IgD-negative memory B cell (primary cell): ENCODE data around the gene HCK. TPM values are rescaled to one million over a fixed set of nuclear protein-coding genes. Genes with fewer than 3 reads are reported as not detected.
"Not testable (repeated sequence)": the region's sequence is repeated elsewhere in the genome, so short reads cannot be mapped to it uniquely, and the experiment has no call there.

ENCODE experiments used
- H3K27ac Mint-ChIP-seq, 3 donors: one replicate each; pipeline ENCODE4 v1.8.0; 2020 to 2022; ENCODE audit warnings: mild to moderate bottlenecking in 3 of 3, mixed read lengths in 3 of 3, moderate library complexity in 1 of 3
- H3K27me3 Mint-ChIP-seq: one replicate; pipeline ENCODE4 v1.8.0; 2021; ENCODE audit warnings: mixed read lengths
- H3K36me3 Mint-ChIP-seq: one replicate; pipeline ENCODE4 v1.8.0; 2020; ENCODE audit warnings: mild to moderate bottlenecking, mixed read lengths
- H3K4me1 Mint-ChIP-seq, 3 donors: one replicate each; pipeline ENCODE4 v1.8.0; 2020 to 2022; ENCODE audit warnings: mixed read lengths in 3 of 3, mild to moderate bottlenecking in 1 of 3
- H3K4me3 Mint-ChIP-seq, 4 donors: one replicate each; pipeline ENCODE4 v1.8.0; 2020 to 2022; ENCODE audit warnings: mild to moderate bottlenecking in 4 of 4, mixed read lengths in 4 of 4, moderate library complexity in 3 of 4
- H3K9me3 Mint-ChIP-seq, 3 donors: one replicate each; pipeline ENCODE4 v1.8.0; 2020 to 2021; ENCODE audit warnings: mixed read lengths in 3 of 3, mild to moderate bottlenecking in 1 of 3
- polyA plus RNA-seq: library from polyadenylated mRNA; unstranded; fragments of 300-500 nt; fragmentation: Illumina TruSeq; gene quantifications from one replicate; pipeline ENCODE4 v1.2.3, GENCODE V29; 2021

The HCK gene
- polyA plus RNA-seq, 1 donor from 2014 or later = 52.0 TPM

DNA sequence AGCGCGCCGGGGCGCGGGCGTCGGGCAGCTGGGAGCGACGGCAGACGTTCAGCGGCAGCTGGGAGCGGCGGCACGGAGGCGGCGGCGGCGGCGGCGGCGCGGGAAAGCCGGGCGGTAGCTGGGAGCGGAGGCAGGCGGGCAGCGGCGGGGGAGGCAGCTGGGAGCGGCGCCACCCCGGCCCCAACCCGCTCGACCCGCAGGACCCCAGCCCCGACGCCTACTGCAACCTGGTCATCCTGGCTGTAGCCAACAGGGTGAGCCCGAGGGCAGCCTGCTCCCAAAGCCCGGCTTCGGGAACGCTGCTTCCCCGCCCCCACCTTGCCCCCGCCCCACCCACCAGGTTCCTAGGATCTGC lies 32.9 kb upstream of the HCK start:
- H3K4me3 Mint-ChIP-seq = peak overlapping the region; percentile 56 to 95 (median 86)
- peaks cover 63% of the 10 kb centered on the region for H3K27me3 Mint-ChIP-seq
- peaks cover 2% of the 10 kb centered on the region for H3K36me3 Mint-ChIP-seq
- H3K27ac Mint-ChIP-seq = no peak overlapping the region
- peaks cover 11 to 12% (median 11%) of the 10 kb centered on the region in 3 donors for H3K4me1 Mint-ChIP-seq
- no peaks in the 10 kb centered on the region for H3K9me3 Mint-ChIP-seq

DNA sequence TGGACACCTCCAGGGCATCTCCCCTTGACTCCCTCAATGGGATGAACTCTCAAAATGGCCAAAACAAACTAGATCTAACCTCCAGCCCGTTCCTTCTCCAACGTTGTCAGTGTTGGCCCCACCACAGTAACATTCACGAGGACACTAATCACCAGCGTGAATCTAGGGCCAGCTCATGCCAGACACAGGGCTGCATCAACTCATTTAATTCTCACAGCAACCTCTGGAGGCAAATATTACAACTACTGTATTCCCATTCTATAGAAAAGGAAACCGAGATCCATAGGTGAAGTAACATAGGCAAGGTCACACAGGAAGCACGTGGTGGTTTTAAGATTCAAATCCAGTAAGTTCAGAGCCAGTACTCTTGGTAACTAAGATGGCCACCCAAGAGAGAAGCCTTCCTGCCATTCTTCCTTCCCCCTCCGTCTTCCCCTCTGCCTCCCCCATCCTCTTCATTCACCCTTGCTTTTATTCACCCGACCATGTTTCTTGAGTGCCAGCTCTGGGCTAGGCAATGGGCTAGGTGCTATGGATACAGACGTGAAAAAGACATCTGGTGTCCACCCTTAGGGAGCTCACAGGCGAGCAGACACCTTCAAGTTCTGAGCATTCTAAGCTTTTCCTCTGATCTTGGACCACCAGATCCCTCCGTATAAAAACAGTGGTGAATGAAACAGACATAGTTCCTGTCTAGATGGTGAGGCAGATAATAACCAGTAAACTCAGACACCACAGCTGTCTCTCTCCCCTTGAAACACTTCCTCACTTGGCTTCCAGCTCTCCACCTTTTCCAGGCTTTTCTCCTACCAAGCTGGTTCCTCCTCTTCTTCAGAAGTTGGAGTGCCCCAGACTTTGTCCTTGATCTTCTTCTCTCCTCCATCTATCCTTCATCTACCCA lies 32.2 kb upstream of the HCK start:
- peak overlapping the region; percentile 56 to 95 (median 86) for H3K4me3 Mint-ChIP-seq
- peak overlapping the region in 1 of 3 donors; percentile 19 for H3K27ac Mint-ChIP-seq
- peaks cover 11 to 14% (median 12%) of the 10 kb centered on the region in 3 donors for H3K4me1 Mint-ChIP-seq
- H3K36me3 Mint-ChIP-seq = peaks cover 2% of the 10 kb centered on the region
- no peaks in the 10 kb centered on the region for H3K9me3 Mint-ChIP-seq
- H3K27me3 Mint-ChIP-seq = peaks cover 64% of the 10 kb centered on the region

DNA sequence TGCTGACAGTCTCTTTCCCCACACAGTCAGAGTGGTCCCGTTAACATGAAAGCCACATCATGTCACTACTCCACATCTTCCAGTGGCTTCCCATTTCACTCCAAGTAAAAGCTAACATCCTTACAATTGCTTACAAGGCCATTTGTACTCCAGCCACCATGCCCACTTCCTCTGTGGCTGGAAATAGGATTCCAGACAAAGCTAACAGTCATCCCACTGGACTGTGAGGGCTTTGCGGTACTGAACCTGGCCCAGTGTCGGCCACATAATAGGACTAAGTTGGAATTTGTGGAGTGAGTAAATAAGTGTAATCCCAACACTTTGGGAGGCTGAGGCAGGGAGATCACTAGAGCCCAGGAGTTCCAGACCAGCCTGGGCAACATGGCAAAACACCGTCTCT lies 31.0 kb upstream of the HCK start:
- no peak overlapping the region for H3K27ac Mint-ChIP-seq
- H3K9me3 Mint-ChIP-seq = no peaks in the 10 kb centered on the region
- H3K27me3 Mint-ChIP-seq = peaks cover 58% of the 10 kb centered on the region
- H3K4me1 Mint-ChIP-seq = peaks cover 11 to 14% (median 12%) of the 10 kb centered on the region in 3 donors
- peaks cover 2% of the 10 kb centered on the region for H3K36me3 Mint-ChIP-seq
- peak overlapping the region in 1 of 4 donors; percentile 24 for H3K4me3 Mint-ChIP-seq

DNA sequence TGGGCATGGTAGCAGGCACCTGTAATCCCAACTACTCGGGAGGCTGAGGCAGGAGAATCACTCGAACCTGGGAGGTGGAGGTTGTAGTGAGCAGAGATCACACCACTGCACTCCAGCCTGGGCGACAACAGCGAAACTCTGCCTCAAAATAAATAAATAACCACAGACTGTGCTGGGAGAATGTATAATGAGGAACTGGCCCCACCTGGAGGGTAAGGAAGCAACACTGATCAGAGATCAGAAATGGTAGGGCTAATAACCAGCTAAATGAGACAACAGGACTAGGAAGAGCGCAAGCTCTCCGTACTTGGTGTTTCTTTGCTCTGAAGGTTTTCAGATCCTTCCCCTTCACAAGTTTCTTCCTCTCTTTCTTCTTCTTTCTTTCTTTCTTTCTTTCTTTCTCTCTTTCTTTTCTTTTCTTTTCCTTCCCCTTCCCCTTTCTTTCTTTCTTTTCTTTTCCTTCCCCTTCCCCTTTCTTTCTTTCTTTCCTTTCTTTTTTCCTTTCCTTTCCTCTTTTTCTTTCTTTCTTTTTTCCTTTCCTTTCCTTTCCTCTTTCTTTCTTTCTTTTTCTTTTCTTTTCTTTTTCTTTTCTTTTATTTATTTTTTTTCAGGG lies 27.3 kb upstream of the HCK start:
- no peaks in the 10 kb centered on the region for H3K36me3 Mint-ChIP-seq
- H3K9me3 Mint-ChIP-seq = no peaks in the 10 kb centered on the region
- H3K4me1 Mint-ChIP-seq = peaks cover 2 to 8% (median 4%) of the 10 kb centered on the region in 3 donors
- H3K27me3 Mint-ChIP-seq = peaks cover 44% of the 10 kb centered on the region
- no peak overlapping the region for H3K4me3 Mint-ChIP-seq
- no peak overlapping the region for H3K27ac Mint-ChIP-seq

DNA sequence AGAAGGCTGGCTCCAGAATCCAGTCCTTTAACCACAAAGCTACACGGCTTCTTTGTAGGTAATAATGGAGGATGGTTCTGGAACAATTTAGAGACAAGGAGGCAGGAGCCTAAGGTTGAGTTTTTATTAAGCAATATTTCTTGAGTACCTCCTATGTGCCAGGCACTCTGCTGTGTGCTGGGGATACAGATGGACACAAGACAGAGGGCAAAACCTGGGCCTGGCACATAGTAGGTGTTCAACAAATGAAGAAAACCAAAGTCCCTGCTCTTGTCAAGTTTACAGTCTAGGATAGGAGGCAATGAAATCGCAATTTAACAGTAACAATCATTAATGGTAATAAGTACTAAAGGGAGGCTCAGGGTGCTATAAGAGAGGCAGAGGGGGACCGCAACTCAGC lies 24.4 kb upstream of the HCK start:
- H3K27me3 Mint-ChIP-seq = peaks cover 20% of the 10 kb centered on the region
- H3K4me1 Mint-ChIP-seq = peaks cover 0 to 2% (median 2%) of the 10 kb centered on the region in 3 donors
- H3K4me3 Mint-ChIP-seq = no peak overlapping the region
- H3K9me3 Mint-ChIP-seq = no peaks in the 10 kb centered on the region
- no peaks in the 10 kb centered on the region for H3K36me3 Mint-ChIP-seq
- H3K27ac Mint-ChIP-seq = peak overlapping the region in 1 of 3 donors; percentile 33

DNA sequence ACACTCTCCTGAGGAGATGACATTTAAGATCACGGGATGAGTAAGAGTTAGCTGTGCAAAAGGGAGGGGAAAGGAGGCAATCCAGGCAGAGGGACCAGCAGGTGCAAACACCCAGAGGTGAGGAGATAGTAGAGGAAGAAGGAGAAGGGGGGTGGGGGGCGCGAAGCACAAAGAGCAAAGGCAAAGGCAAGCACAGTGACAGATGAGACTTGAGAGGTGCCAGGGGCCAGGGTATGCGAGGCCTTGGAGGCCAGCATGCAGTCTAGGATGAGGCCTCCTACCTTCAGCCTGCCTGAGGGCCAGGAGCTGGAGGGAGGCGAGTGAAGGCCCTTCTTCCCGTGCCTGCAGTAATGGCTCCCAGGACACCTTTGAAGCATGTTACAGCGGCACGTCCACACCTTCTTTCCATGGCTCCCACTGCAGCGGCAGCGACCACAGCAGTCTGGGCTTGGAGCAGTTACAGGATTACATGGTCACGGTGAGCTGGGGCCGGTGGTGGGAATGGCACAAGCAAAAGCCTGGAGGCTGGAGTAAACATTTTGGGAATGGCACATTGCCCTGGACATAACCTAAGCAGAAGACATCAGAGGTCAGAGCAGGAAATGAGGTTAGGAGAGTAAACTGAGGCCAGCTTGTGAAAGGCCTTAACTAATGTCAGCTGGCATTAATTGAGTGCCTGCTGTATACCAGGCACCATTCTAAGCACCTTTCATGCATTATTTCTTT lies 23.2 kb upstream of the HCK start:
- no peak overlapping the region for H3K4me3 Mint-ChIP-seq
- H3K27me3 Mint-ChIP-seq = peaks cover 14% of the 10 kb centered on the region
- H3K4me1 Mint-ChIP-seq = peaks cover 3 to 7% (median 7%) of the 10 kb centered on the region in 3 donors
- no peaks in the 10 kb centered on the region for H3K9me3 Mint-ChIP-seq
- H3K27ac Mint-ChIP-seq = no peak overlapping the region
- H3K36me3 Mint-ChIP-seq = no peaks in the 10 kb centered on the region

DNA sequence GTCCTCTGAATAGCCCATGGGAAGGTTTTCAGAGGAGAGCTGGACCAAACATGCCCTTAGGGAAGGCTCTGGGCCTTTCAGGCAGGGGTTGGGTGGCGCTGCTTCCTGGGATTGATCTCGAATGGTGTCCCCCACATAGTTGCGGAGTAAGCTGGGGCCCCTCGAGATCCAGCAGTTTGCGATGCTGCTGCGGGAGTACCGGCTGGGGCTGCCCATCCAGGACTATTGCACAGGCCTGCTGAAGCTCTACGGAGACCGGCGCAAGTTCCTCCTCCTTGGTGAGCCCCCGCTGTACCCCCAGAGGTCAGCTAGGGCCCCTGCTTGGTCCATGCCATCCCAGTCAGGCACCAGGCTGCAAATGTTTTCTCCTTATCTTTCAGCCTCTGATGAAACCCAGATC lies 22.5 kb upstream of the HCK start:
- Mint-ChIP-seq H3K4me1 (peaks cover 3 to 7% (median 7%) of the 10 kb centered on the region in 3 donors), H3K4me3 (no peak overlapping the region), H3K36me3 (no peaks in the 10 kb centered on the region), H3K27me3 (peaks cover 12% of the 10 kb centered on the region), H3K9me3 (no peaks in the 10 kb centered on the region), H3K27ac (no peak overlapping the region)

DNA sequence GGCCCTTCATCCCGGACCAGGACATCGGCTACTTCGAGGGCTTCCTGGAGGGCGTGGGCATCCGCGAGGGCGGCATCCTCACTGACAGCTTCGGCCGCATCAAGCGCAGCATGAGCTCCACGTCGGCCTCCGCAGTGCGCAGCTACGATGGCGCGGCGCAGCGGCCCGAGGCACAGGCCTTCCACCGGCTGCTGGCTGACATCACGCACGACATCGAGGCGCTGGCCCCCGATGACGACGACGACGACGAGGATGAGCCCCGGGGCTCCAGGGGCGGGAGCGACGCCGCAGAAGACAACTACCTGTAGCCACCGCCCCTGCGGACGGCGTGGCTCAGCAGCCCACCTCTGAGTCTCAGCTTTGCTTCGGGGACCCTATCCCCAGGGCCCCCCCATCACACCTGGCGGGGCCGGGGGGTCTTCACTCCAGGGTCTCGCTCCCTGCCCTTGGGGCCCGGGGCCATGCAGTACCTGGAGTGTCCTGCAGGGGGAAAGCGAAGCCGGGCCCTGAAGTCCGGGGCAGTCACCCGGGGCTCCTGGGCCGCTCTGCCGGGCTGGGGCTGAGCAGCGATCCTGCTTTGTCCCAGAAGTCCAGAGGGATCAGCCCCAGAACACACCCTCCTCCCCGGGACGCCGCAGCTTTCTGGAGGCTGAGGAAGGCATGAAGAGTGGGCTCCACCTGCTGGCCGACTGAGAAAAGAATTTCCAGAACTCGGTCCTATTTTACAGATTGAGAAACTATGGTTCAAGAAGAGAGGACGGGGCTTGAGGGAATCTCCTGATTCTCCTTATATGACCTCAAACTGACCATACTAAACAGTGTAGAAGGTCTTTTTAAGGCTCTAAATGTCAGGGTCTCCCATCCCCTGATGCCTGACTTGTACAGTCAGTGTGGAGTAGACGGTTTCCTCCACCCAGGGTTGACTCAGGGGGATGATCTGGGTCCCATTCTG lies 20.8 kb upstream of the HCK start:
- Mint-ChIP-seq H3K4me1 (peaks cover 13 to 22% (median 16%) of the 10 kb centered on the region in 3 donors), H3K4me3 (peak overlapping the region in 3 of 4 donors; percentile 25 to 72 (median 47)), H3K36me3 (no peaks in the 10 kb centered on the region), H3K9me3 (no peaks in the 10 kb centered on the region), H3K27ac (peak overlapping the region in 1 of 3 donors; percentile 39), H3K27me3 (peaks cover 19% of the 10 kb centered on the region)

DNA sequence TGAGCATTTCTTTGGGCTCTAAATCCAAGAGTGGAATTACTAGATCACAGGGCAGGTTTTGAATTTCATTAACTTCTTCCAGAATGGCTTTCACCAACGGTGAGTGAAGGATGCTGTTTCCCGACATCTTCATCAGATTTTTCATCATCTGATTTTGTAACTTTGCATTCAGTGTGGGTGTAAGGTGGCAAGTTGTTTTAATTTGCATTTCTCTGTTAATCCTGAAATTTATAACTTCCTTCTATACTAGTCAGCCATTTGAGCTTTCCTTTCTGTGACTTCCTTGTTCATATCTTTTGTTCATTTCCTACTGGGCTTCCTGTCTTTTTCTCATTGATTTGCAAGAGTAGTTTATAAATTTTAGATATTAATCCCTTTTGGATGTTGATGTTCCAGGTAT lies 18.7 kb upstream of the HCK start:
- Mint-ChIP-seq H3K27ac (no peak overlapping the region), H3K9me3 (peaks cover 0 to 1% (median 0%) of the 10 kb centered on the region in 3 donors), H3K27me3 (peaks cover 17% of the 10 kb centered on the region), H3K4me1 (peaks cover 15 to 32% (median 25%) of the 10 kb centered on the region in 3 donors), H3K36me3 (no peaks in the 10 kb centered on the region), H3K4me3 (no peak overlapping the region)

DNA sequence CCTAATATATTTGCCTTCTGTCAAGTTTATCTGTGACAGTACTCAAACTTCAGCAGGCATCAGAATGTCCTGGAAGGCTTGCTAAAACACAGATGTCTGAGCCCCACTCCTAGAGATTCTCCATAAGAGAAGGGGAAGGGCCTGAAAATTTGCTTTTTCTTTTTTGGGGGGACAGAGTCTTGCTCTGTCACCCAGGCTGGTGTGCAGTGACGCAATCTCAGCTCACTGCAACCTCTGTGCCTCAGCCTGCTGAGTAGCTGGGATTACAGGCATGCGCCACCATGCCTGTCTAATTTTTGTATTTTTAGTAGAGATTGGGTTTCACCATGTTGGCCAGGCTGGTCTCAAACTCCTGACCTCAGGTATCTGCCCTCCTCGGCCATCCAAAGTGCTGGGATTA lies 18.3 kb upstream of the HCK start:
- H3K27ac Mint-ChIP-seq = not testable (repeated sequence)
- peaks cover 15 to 32% (median 25%) of the 10 kb centered on the region in 3 donors for H3K4me1 Mint-ChIP-seq

DNA sequence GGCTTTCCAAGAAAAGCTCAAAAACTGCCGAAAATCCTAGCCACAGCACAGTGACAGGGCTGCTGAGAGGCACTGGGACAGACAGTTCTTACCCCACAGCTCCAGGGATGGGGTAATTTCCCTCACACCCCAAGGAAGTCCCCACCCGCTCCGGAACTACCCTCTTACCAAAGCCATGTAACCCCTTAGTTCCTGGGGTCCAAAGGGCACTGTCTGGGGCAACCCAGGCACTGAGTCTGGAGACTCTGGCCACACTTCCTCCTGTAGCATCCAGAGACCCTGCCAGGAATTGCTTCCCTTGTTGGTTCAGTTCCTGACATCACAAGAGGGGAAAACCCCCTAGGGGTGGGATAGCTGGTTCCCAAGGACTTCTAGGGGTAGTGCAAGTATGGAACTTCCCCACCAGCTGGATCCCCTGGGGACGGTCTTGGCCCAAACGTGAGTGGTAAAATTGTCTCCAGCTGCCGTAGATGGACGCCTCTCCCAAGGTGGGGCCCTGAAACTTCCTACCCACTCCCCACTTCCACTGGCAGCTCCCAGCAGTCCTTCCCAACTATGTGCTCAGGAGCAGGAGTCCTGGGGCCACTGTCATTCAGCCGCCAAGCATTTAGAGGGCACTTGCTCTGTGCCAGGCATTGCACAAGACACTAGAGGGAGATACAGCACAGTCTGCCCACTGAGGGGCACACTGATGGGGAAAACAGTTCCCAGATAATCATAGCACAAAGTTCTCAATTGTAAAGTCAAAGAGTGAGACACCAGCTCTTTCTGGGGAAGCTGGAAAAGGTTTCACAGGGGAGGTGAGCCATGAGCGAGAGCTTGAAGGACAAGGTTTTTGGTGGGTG lies 17.2 kb upstream of the HCK start:
- Mint-ChIP-seq H3K27me3 (peaks cover 16% of the 10 kb centered on the region), H3K27ac (peak overlapping the region in 2 of 3 donors; percentile 10 to 78), H3K36me3 (no peaks in the 10 kb centered on the region), H3K9me3 (peaks cover 0 to 1% (median 0%) of the 10 kb centered on the region in 3 donors), H3K4me3 (peak overlapping the region in 1 of 4 donors; percentile 86), H3K4me1 (peaks cover 18 to 39% (median 31%) of the 10 kb centered on the region in 3 donors)

More for the DNA sequence above, 18.3 kb upstream of the HCK start:
- H3K27me3 Mint-ChIP-seq = peaks cover 17% of the 10 kb centered on the region
- H3K36me3 Mint-ChIP-seq, H3K9me3 Mint-ChIP-seq, H3K4me3 Mint-ChIP-seq: not testable (repeated sequence)

DNA sequence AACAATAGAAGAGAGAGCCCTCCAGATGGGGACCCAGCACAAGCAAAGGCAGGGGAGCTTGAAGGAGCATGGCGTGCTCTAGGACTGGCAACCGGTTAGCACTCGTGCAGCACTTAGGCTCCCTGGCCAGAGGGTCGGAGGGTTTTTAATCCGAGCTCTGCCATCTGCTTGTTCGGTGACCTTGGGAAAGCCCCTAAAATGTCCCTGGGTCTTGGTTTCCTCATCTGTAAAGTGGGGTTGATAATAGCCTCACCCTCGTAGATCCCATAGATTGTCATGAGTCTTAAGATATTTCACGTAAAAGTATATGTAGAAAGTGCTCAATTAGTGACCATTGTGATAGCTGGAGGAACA lies 16.6 kb upstream of the HCK start:
- Mint-ChIP-seq H3K4me1 (peaks cover 22 to 44% (median 36%) of the 10 kb centered on the region in 3 donors), H3K4me3 (no peak overlapping the region), H3K9me3 (peaks cover 0 to 1% (median 0%) of the 10 kb centered on the region in 3 donors), H3K27ac (peak overlapping the region in 1 of 3 donors; percentile 10), H3K27me3 (peaks cover 15% of the 10 kb centered on the region), H3K36me3 (no peaks in the 10 kb centered on the region)

DNA sequence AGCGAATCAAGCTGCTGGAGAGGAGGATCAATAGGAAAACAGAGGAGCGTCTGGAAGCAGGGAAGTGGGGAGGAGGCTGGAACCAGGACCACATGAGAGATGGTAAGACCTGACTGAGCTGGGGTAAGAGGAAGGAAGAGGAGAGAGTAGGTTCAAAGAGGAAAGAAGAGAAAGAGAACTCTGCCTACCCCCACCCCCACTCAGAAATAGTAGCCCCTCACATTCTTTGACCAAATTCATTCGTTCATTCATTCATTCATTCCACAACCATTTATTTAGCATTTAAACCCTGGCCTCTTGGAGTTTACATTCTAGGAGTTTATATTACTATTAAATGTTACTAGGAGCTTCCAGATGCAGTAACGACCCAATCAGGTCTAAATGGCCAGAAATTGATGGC lies 15.8 kb upstream of the HCK start:
- no peak overlapping the region for H3K4me3 Mint-ChIP-seq
- H3K27ac Mint-ChIP-seq = no peak overlapping the region
- H3K36me3 Mint-ChIP-seq = no peaks in the 10 kb centered on the region

More for the DNA sequence above, 15.8 kb upstream of the HCK start:
- H3K4me1 Mint-ChIP-seq = peaks cover 26 to 50% (median 43%) of the 10 kb centered on the region in 3 donors
- H3K9me3 Mint-ChIP-seq = peaks cover 0 to 1% (median 0%) of the 10 kb centered on the region in 3 donors
- peaks cover 15% of the 10 kb centered on the region for H3K27me3 Mint-ChIP-seq
